Measurements from ENCODE around the gene ADGRE3. TPM values are rescaled to one million over a fixed set of nuclear protein-coding genes. Genes with fewer than 3 reads are reported as not detected.

The ADGRE3 gene
- total RNA-seq, 3 donors from 2014 or later = 0.44 TPM; not detected in 2

DNA sequence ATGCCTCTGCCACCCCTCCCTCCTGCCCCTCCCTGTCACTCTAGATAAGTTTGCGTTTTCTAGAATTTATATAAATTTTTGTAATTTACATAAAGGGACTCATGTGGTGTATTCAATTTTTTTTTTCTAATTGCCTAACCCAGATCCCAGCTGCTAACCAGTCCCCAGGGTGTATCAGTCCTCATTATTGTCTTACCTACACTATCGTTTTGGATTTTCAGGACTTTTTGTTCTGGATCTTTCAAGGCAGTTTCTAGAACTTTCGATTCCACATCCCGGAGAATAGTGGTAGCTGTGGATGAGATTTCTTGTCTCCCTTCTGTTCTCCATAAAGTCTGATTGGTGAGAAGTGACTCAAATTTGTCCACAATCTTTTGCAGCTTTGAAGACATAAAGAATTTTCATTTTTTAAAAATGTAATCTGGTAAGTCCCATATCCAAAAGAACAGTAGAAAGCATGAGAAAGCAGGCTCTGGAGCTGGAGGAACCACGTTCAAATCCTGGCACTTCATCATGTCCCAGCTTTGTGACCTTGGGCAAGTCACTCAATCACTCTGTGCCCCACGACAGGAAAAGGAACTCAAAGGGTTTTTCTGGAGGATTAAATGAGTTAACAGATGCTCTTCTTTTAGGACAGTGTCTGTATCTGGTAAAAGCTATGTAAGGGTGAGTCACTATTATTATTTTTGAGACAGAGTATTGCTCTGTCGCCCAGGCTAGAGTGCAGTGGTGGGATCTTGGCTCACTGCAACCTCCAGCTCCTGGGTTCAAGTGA, 19.7 kb downstream of the ADGRE3 start:
- no peaks in the 10 kb centered on the region for H3K4me1 ChIP-seq
- TF ChIP-seq POLR2A (IDR thresholded peaks at IDR 0.05) = no peak
- TF ChIP-seq POLR2AphosphoS5 (IDR thresholded peaks at IDR 0.05) = no peak
- TF ChIP-seq, protein P1, sequence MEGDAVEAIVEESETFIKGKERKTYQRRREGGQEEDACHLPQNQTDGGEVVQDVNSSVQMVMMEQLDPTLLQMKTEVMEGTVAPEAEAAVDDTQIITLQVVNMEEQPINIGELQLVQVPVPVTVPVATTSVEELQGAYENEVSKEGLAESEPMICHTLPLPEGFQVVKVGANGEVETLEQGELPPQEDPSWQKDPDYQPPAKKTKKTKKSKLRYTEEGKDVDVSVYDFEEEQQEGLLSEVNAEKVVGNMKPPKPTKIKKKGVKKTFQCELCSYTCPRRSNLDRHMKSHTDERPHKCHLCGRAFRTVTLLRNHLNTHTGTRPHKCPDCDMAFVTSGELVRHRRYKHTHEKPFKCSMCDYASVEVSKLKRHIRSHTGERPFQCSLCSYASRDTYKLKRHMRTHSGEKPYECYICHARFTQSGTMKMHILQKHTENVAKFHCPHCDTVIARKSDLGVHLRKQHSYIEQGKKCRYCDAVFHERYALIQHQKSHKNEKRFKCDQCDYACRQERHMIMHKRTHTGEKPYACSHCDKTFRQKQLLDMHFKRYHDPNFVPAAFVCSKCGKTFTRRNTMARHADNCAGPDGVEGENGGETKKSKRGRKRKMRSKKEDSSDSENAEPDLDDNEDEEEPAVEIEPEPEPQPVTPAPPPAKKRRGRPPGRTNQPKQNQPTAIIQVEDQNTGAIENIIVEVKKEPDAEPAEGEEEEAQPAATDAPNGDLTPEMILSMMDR (IDR thresholded peaks at IDR 0.05) = no peak
- H3K36me3 ChIP-seq = no peaks in the 10 kb centered on the region
- H3K9me3 ChIP-seq = no peaks in the 10 kb centered on the region
- DNase-seq (ENCODE audit: low spot score in 2 of 2) = no peak
- H3K27ac ChIP-seq = no peak overlapping the region
- no peaks in the 10 kb centered on the region for H3K27me3 ChIP-seq
- intact Hi-C loops (cut with DNase I; ENCODE audit: low total_unique reads) = no loop called here
- no peak overlapping the region for H3K4me3 ChIP-seq

DNA sequence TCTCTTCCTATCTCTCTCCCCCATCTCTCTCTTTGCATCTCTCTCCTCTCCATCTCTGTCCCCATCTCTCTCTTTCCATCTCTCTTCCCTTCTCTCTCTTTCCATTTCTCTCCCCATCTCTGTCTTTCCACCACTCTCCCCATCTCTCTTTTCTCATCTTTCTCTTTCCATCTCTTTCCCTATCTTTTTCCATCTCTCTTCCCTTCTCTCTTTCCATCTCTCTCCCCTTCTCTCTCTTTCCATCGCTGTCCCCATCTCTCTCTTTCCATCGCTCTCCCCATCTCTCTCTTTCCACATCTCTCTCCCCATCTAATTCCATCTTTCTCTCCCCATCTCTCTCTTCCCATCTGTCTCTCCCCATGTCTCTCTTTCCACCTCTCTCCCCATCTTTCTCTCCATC, 24.5 kb downstream of the ADGRE3 start:
- no peaks in the 10 kb centered on the region for H3K4me1 ChIP-seq
- no peaks in the 10 kb centered on the region for H3K36me3 ChIP-seq
- H3K4me3 ChIP-seq = no peak overlapping the region
- intact Hi-C loops (cut with DNase I; ENCODE audit: low total_unique reads) = no loop called here
- H3K27ac ChIP-seq = no peak overlapping the region
- DNase-seq (ENCODE audit: low spot score in 2 of 2) = no peak
- no peaks in the 10 kb centered on the region for H3K9me3 ChIP-seq
- TF ChIP-seq POLR2AphosphoS5 (IDR thresholded peaks at IDR 0.05) = no peak
- no peak for TF ChIP-seq POLR2A (IDR thresholded peaks at IDR 0.05)
- TF ChIP-seq, protein P1 (IDR thresholded peaks at IDR 0.05) = no peak
- no peaks in the 10 kb centered on the region for H3K27me3 ChIP-seq

DNA sequence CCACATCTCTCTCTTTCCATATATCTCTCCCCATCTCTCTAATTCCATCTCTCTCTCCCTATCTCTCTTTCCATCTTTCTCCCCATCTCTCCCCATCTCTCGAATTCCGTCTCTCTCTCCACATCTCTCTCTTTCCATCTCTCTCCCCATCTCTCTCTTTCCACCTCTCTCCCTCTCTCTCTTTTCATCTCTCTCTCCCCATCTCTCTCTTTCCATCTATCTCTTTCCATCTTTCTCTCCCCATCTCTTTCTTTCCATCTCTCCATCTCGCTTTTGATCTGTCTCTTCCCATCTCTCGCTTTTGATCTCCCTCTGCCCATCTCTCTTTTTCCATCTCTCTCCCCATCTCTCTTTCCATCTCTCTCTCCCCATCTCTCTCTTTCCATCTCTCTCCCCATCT, 25.6 kb downstream of the ADGRE3 start:
- H3K4me1 ChIP-seq = no peaks in the 10 kb centered on the region
- intact Hi-C loops (cut with DNase I; ENCODE audit: low total_unique reads) = no loop called here
- H3K4me3 ChIP-seq = no peak overlapping the region
- TF ChIP-seq, protein P1 (IDR thresholded peaks at IDR 0.05) = no peak
- no peak for TF ChIP-seq POLR2A (IDR thresholded peaks at IDR 0.05)
- no peak for TF ChIP-seq POLR2AphosphoS5 (IDR thresholded peaks at IDR 0.05)
- DNase-seq (ENCODE audit: low spot score in 2 of 2) = no peak
- no peaks in the 10 kb centered on the region for H3K9me3 ChIP-seq
- no peak overlapping the region for H3K27ac ChIP-seq
- no peaks in the 10 kb centered on the region for H3K27me3 ChIP-seq
- no peaks in the 10 kb centered on the region for H3K36me3 ChIP-seq

DNA sequence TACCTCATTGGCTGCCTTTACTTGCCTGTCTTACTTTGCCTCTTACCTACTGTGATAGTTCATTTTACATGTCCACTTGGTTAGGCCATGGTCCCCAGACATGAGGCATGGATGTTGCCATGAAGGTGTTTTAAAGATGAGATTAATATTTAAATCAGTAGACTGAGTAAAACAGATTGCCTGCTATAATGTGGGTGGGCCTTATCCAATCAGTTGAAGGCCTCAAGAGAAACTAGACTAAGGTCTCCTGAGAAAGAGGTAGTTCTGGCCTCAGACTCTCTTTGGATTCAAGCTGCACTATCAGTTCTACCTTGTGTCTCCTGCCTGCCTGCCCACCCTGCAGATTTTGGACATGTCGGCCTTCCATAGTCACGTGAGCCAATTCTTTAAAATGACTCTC, 26.1 kb downstream of the ADGRE3 start:
- Histone ChIP-seq H3K27ac (no peak overlapping the region), H3K4me1 (no peaks in the 10 kb centered on the region), H3K4me3 (no peak overlapping the region), H3K36me3 (no peaks in the 10 kb centered on the region), H3K27me3 (no peaks in the 10 kb centered on the region), H3K9me3 (no peaks in the 10 kb centered on the region)
- TF ChIP-seq POLR2AphosphoS5 (IDR thresholded peaks at IDR 0.05) (no peak), POLR2A (IDR thresholded peaks at IDR 0.05) (no peak)
- TF ChIP-seq, protein P1 (IDR thresholded peaks at IDR 0.05) = no peak
- intact Hi-C loops (cut with DNase I; ENCODE audit: low total_unique reads) = no loop called here
- DNase-seq (ENCODE audit: low spot score in 2 of 2) = no peak

DNA sequence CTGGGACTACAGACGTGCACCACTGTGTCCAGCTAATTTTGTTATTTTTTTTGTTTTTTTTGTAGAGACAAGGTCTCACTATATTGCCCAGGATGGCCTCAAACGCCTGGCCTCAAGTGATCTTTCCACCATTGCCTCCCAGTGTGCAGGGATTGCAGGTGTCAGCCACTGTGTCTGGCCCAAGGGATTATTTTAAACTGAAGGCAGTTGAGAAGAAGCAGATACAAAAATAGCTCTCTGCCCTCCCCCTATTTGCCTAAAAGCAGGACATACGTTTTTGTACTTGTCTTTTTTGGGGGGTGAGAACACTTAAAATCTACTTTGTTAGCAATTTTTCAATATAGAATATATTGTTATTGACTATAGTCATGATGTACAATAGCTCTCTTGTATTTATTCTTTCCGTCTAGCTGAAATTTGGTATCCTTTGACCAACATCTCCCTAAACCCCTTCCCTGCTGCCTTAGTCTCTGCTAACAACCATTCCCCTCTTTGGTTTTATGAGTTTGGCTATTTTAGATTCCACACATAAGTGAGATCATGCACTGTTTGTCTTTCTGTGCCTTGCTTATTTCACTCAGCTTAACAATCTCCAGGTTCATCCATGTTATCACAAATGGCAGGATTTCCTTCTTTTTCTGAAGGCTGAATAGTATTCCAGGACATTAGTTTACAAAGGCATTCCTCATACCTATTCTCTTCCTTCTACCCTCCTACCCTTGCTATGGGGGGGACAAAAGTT, 34.9 kb downstream of the ADGRE3 start:
- H3K27ac ChIP-seq = no peak overlapping the region
- H3K36me3 ChIP-seq = no peaks in the 10 kb centered on the region
- intact Hi-C loops (cut with DNase I; ENCODE audit: low total_unique reads) = no loop called here
- TF ChIP-seq, protein P1 (IDR thresholded peaks at IDR 0.05) = no peak
- no peak for TF ChIP-seq POLR2AphosphoS5 (IDR thresholded peaks at IDR 0.05)
- no peak for TF ChIP-seq POLR2A (IDR thresholded peaks at IDR 0.05)
- H3K4me1 ChIP-seq = no peaks in the 10 kb centered on the region
- DNase-seq (ENCODE audit: low spot score in 2 of 2) = no peak
- H3K27me3 ChIP-seq = no peaks in the 10 kb centered on the region
- no peak overlapping the region for H3K4me3 ChIP-seq
- peaks cover 9 to 21% of the 10 kb centered on the region in 2 donors for H3K9me3 ChIP-seq
